Body of pancreas (tissue), 4 donors: Measurements from ENCODE around the gene IL19. TPM values are rescaled to one million over a fixed set of nuclear protein-coding genes. Genes with fewer than 3 reads are reported as not detected.

ENCODE experiments used
- ATAC-seq: fragments of 150-250 bp; one replicate; pipeline ENCODE4 v1.9.1; 2016
- DNase-seq, 4 donors: peaks; one replicate each; pipeline ENCODE4 v3.0.0-alpha.2; 2019
- H3K27ac ChIP-seq, 4 donors: fragments of 200-600 bp; sonication (generic); 1 replicate in 3 of 4; 2 replicates in 1 of 4; pipeline versions ENCODE4 v1.5.1 to v1.6.1; 2016 to 2019; ENCODE audit warnings: mild to moderate bottlenecking in 1 of 4, mixed read lengths in 1 of 4, moderate library complexity in 1 of 4
- H3K27me3 ChIP-seq, 2 donors: fragments of 200-600 bp; sonication (generic); one replicate each; pipeline ENCODE4 v1.6.0; 2016; ENCODE audit warnings: mild to moderate bottlenecking in 1 of 2
- H3K36me3 ChIP-seq, 2 donors: fragments of 200-600 bp; sonication (generic); replicated peaks in 1 of 2; 2 replicates each; pipeline ENCODE4 v1.5.1; 2016; ENCODE audit warnings: low read depth in 2 of 2; ENCODE audit not compliant: insufficient read depth in 1 of 2
- H3K4me1 ChIP-seq: fragments of 200-600 bp; sonication (generic); one replicate; pipeline ENCODE4 v1.6.0; 2016
- H3K4me3 ChIP-seq, 2 donors: fragments of 200-600 bp; sonication (generic); 1 replicate in 1 of 2; 2 replicates in 1 of 2; pipeline ENCODE4 v1.5.1; 2016 to 2019
- H3K9me3 ChIP-seq, 3 donors: fragments of 200-600 bp; sonication (generic); 1 replicate in 2 of 3; 2 replicates in 1 of 3; pipeline ENCODE4 v1.5.1; 2016
- POLR2A ChIP-seq, 3 donors: fragments of 450-650 bp; IDR thresholded peaks; one replicate each; pipeline ENCODE4 v1.6.1; 2016; ENCODE audit warnings: antibody characterized with exemption in 3 of 3, mild to moderate bottlenecking in 2 of 3
- WGBS, 2 donors: methylation state at CpG; one replicate each; pipeline ENCODE4 v1.1.5; 2017; 5-methylcytosine and 5-hydroxymethylcytosine counted together
- intact Hi-C: fragments of 100-400 bp; cut with DNase I; formaldehyde crosslinking; loops from one replicate; pipeline ENCODE4 v1.15.1; 2023
- total RNA-seq, 2 donors: library from RNA; depleted of rRNA; stranded (reverse); fragments of >200 nt; gene quantifications; one replicate each; pipeline ENCODE4 v1.1.0, GENCODE V29; 2016
- TF ChIP-seq, protein P1 (sequence below), 7 experiments: fragments of 450-650 bp in 4 of 7; fragments of 200-600 bp in 3 of 7; sonication (generic) in 3 of 7; IDR thresholded peaks; one replicate each; pipeline ENCODE4 v1.5.1; 2016 to 2019; ENCODE audit warnings: antibody characterized with exemption in 7 of 7

The IL19 gene
- total RNA-seq, 2 donors from 2014 or later = not detected

DNA sequence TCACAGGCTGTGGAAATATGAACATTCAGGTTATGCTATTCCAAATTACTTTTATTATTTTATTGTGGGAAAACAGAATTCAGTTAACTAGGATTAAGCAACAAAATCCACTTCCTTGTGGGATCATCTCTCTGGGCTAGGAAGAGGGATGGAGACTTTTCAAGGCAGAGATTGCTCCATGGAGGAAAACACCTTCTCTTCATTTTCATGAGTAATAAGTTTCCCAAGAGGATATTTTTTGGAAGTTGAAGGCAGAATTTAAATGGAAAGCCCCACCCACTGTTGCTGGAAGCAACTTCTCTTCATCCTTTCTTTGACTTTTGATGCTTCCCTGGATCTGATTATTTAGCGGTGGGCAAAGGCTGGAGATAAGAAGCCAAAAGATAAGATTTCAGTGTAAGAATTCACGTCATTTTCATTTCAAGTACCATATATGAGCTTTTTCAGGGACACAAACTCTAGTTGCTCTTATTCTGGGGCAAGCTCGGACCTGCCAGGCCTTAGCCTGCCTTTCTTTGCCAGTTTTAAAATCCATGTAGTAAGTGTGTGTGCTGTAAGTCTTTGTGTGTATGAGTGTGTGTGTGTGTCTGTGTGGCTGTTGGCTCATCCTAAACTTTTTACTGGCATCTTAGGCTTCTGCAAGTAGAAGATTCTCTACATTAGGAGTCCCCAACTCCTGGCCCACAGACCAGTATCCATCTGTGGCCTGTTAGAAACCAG is 114.9 kb downstream of the IL19 start:
- no peak overlapping the region for H3K27ac ChIP-seq
- ATAC-seq = no peak
- peaks cover 8% of the 10 kb centered on the region for H3K4me1 ChIP-seq
- no peaks in the 10 kb centered on the region for H3K9me3 ChIP-seq
- no peaks in the 10 kb centered on the region for H3K36me3 ChIP-seq
- intact Hi-C loops = no loop called here
- WGBS, 2 donors = 66 to 81% methylated on average over 3 of the region's 3 CpGs
- TF ChIP-seq, protein P1, sequence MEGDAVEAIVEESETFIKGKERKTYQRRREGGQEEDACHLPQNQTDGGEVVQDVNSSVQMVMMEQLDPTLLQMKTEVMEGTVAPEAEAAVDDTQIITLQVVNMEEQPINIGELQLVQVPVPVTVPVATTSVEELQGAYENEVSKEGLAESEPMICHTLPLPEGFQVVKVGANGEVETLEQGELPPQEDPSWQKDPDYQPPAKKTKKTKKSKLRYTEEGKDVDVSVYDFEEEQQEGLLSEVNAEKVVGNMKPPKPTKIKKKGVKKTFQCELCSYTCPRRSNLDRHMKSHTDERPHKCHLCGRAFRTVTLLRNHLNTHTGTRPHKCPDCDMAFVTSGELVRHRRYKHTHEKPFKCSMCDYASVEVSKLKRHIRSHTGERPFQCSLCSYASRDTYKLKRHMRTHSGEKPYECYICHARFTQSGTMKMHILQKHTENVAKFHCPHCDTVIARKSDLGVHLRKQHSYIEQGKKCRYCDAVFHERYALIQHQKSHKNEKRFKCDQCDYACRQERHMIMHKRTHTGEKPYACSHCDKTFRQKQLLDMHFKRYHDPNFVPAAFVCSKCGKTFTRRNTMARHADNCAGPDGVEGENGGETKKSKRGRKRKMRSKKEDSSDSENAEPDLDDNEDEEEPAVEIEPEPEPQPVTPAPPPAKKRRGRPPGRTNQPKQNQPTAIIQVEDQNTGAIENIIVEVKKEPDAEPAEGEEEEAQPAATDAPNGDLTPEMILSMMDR (IDR thresholded peaks at IDR 0.05) = no peak
- no peak for TF ChIP-seq POLR2A (IDR thresholded peaks at IDR 0.05)
- H3K27me3 ChIP-seq = no peaks in the 10 kb centered on the region
- no peak for DNase-seq
- no peak overlapping the region for H3K4me3 ChIP-seq

DNA sequence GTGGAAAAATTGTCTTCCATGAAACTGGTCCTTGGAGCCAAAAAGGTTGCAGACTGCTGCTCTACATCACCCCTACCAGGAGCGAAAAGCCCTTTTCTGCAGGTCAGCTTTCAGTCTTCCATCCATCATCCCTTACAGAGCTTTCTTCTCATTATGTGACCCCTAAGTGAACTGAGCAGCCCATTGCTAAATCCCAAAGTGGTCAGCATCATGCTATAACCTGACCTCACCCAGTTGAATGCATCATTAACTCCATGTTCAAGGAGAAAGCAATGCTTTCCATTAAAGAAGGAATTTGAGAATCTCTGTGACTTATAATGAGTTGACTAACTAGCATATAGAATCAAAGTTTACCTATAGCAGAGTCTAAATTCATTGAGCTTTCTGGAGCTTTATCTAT is 116.3 kb downstream of the IL19 start:
- H3K9me3 ChIP-seq = no peaks in the 10 kb centered on the region
- no peaks in the 10 kb centered on the region for H3K27me3 ChIP-seq
- H3K27ac ChIP-seq = no peak overlapping the region
- intact Hi-C loops = no loop called here
- 85 to 100% methylated on average over 1 of the region's 1 CpG for WGBS, 2 donors
- H3K36me3 ChIP-seq = no peaks in the 10 kb centered on the region
- TF ChIP-seq, protein P1 (IDR thresholded peaks at IDR 0.05) = no peak
- TF ChIP-seq POLR2A (IDR thresholded peaks at IDR 0.05) = no peak
- no peak overlapping the region for H3K4me3 ChIP-seq
- ATAC-seq (no peak), DNase-seq (no peak)
- peaks cover 14% of the 10 kb centered on the region for H3K4me1 ChIP-seq

DNA sequence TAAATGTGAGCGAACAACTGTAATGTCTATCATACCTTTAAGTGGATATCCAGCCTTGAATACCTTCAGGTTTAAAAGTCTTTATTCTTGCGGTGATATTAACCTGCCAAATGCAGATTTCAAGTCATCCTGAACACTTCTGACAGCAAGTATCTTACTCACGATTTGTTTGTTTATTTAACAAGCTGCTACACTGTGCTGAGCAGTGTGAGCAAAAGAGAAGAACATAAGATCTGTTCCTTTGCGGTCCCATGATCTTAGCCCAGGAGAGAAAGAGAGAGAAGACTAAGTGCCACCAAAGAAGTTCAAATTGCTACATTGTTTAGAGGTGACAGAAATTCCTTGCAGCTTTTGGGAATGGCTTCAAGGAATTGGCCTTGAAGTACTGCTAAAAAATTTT is 117.1 kb downstream of the IL19 start:
- no peaks in the 10 kb centered on the region for H3K27me3 ChIP-seq
- intact Hi-C loops = no loop called here
- TF ChIP-seq, protein P1 (IDR thresholded peaks at IDR 0.05) = no peak
- no peak for TF ChIP-seq POLR2A (IDR thresholded peaks at IDR 0.05)
- ATAC-seq (no peak), DNase-seq (no peak)
- no peak overlapping the region for H3K27ac ChIP-seq
- no peaks in the 10 kb centered on the region for H3K36me3 ChIP-seq
- H3K9me3 ChIP-seq = no peaks in the 10 kb centered on the region
- H3K4me3 ChIP-seq = no peak overlapping the region
- 66 to 71% methylated on average over 4 of the region's 4 CpGs for WGBS, 2 donors
- H3K4me1 ChIP-seq = peaks cover 14% of the 10 kb centered on the region

DNA sequence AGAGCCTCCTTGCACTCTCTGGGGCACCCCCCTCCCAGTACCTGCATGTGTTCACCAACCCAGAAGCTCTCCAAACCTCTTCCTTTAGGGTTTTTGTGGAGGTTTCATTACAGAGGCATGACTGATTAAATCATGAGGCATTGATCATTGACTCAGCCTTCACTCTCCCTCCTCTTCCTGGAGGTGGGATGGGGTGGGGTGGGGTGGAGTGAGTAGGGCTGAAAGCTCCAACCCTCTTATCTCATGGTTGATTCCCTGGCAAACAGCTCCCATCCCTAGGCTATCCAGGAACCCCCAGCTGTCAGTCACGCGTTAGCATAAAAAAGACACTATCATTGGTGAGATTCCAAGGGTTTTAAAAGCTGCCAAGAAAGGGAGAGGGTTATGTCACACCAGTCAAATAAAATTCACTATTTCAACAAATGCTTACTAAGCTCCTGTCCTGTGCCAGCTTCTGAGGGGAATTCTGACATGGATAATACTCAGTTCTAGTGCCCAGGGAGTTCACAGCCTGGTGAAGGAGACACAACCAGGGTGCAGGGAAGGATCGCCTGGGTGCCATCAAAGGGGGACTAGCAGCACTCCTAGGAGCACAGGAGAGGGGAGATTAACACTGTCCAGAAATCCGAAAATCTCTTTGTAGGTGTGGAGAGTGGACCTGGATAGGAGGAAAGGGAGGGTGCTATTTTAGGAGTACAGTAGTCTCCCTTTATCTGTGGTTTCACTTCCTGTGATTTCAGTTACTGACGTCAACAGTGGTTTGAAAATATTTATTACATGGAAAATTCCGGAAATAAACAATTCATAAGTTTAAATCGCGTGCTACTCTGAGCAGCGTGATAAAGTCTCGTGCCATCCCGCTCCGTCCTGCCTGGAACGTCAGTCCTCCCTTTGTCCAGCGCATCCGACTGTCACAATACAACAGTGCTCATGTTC is 119.8 kb downstream of the IL19 start:
- ATAC-seq (peak; percentile 77), DNase-seq (peak in 1 of 4 donors; percentile 40)
- H3K36me3 ChIP-seq = no peaks in the 10 kb centered on the region
- peak overlapping the region in 2 of 4 donors; percentile 32 to 55 for H3K27ac ChIP-seq
- H3K9me3 ChIP-seq = no peaks in the 10 kb centered on the region
- H3K4me3 ChIP-seq = no peak overlapping the region
- H3K4me1 ChIP-seq = peaks cover 16% of the 10 kb centered on the region
- WGBS, 2 donors = 49 to 57% methylated on average over 15 of the region's 15 CpGs
- intact Hi-C loops = no loop called here
- no peak for TF ChIP-seq POLR2A (IDR thresholded peaks at IDR 0.05)
- no peaks in the 10 kb centered on the region for H3K27me3 ChIP-seq

DNA sequence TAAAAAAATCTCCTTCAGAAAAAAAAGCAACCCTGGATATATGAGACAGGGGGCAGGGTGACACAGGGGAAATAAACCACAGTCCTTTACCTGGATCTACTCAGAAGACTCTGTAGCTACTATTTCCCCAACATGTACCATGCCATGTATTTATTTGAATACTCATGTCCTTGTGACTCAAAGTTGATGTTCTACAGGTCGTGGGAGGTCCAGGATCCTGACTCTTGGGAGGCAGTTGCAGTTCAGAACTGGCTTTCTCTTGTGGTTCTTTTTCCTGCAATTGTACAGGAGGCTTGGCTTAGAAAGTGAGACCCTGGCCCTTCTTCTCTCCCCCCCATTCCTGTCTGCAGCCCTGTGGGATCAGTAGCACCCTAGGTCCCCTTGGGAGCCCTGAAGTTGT is 120.8 kb downstream of the IL19 start:
- no peaks in the 10 kb centered on the region for H3K27me3 ChIP-seq
- H3K4me3 ChIP-seq = no peak overlapping the region
- no peak for ATAC-seq
- no peaks in the 10 kb centered on the region for H3K9me3 ChIP-seq
- 38 to 40% methylated on average over 1 of the region's 1 CpG for WGBS, 2 donors
- H3K4me1 ChIP-seq = peaks cover 24% of the 10 kb centered on the region
- no peak for TF ChIP-seq POLR2A (IDR thresholded peaks at IDR 0.05)
- TF ChIP-seq, protein P1 (IDR thresholded peaks at IDR 0.05) = no peak
- H3K27ac ChIP-seq = no peak overlapping the region
- intact Hi-C loops = no loop called here
- DNase-seq = no peak
- H3K36me3 ChIP-seq = no peaks in the 10 kb centered on the region
